ENCODE data around the gene OR51V1.
"Not testable (repeated sequence)": the region's sequence is repeated elsewhere in the genome, so short reads cannot be mapped to it uniquely, and the experiment has no call there.

Gene OR51V1

DNA sequence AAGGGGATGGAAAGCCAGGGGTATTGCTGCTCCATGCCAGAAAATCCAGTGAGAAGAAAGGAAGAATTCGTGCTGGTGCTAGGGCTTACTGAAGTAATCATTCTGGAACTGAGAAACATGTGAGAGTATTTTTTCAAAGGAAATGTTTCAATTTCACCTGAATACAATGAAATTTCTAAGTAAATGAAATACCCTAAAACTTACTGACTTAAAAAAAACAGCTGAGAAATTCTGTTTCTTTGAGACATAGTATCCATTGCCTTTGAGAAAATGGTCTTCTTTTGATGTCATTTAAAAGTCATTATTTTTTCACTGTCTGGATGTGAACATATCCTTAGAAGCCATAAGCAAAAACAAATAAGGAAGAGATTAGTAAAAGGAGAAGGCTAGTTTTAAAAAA is at the start of gene OR51V1:
Gene OR51V1, minus strand, starts transcription at position 101 of the 400 bp plus-strand sequence. Its CDS starts 0 bp downstream, at position 101.
- TF ChIP-seq GATA3 (IDR thresholded peaks at IDR 0.05; ENCODE audit: low read depth, low read length) (no peak), GATA2 (IDR thresholded peaks at IDR 0.05; ENCODE audit: low read depth, low read length) (no peak)

GRCh38 chr11:5249807-5250396 is 49.4 kb upstream of the OR51V1 start, which contains the start of gene HBG1:
Gene HBG1, minus strand, starts transcription at chr11:5249857. Its CDS starts 53 bp downstream, at chr11:5249804.
- not testable (repeated sequence) for TF ChIP-seq GATA2, GATA3 (IDR thresholded peaks at IDR 0.05; ENCODE audit: low read depth, low read length)

DNA sequence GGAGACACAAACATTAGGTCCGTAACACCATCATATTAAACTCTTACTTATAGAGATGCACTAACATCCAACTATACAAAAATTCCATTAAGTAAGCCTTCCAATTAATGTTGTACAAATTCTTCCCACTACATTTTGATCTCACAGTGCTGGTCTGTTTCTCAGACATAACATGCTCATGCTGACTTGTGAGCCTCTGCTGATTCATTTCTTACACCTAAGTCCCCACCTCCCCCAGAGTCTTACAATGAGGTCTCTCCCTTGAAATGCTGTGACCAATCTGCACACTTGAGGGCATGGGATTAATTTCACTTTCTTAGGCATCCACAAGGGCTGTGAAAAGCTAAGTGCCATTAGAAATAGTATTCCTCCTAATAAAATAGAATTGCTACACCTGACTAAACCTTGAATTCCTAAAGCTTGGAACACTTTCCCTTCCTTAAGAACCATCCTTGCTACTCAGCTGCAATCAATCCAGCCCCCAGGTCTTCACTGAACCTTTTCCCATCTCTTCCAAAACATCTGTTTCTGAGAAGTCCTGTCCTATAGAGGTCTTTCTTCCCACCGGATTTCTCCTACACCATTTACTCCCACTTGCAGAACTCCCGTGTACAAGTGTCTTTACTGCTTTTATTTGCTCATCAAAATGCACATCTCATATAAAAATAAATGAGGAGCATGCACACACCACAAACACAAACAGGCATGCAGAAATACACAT is 47.1 kb upstream of the OR51V1 start:
- TF ChIP-seq GATA3 (IDR thresholded peaks at IDR 0.05; ENCODE audit: low read depth, low read length) (no peak), GATA2 (IDR thresholded peaks at IDR 0.05; ENCODE audit: low read depth, low read length) (no peak)

- TF ChIP-seq GATA3 (IDR thresholded peaks at IDR 0.05; ENCODE audit: low read depth, low read length): no peak
- TF ChIP-seq GATA2 (IDR thresholded peaks at IDR 0.05; ENCODE audit: low read depth, low read length): no peak
These were observed 46.4 kb upstream of the OR51V1 start for GRCh38 chr11:5246772-5247471.

- TF ChIP-seq GATA2 (IDR thresholded peaks at IDR 0.05; ENCODE audit: low read depth, low read length): no peak
- TF ChIP-seq GATA3 (IDR thresholded peaks at IDR 0.05; ENCODE audit: low read depth, low read length): no peak
These were observed 44.7 kb upstream of the OR51V1 start for GRCh38 chr11:5245155-5245554.

GRCh38 chr11:5243816-5244180 is 43.3 kb upstream of the OR51V1 start:
- TF ChIP-seq GATA2 (IDR thresholded peaks at IDR 0.05; ENCODE audit: low read depth, low read length) (no peak), GATA3 (IDR thresholded peaks at IDR 0.05; ENCODE audit: low read depth, low read length) (no peak)

- TF ChIP-seq GATA2 (IDR thresholded peaks at IDR 0.05; ENCODE audit: low read depth, low read length): no peak
- TF ChIP-seq GATA3 (IDR thresholded peaks at IDR 0.05; ENCODE audit: low read depth, low read length): no peak
These were observed 42.7 kb upstream of the OR51V1 start for GRCh38 chr11:5242933-5243815.

DNA sequence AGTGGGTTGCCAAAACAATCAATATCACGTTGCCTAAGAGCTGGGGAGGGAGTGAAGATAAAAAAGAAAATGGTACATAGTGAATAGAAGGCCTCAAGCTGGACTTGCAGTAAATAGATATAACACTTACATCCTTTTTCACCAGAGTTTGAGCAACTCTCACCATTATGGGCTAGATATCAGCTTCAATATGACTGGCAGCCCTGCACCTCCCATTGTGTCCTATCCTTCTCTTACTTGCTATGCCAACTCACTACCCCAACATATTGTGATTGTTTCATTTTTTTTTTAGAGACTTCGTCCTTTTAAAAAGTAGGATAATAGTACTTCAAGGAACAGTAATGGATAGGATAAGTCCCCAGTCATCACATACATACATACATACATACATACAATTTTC is 41.7 kb upstream of the OR51V1 start:
- no peak for TF ChIP-seq GATA2 (IDR thresholded peaks at IDR 0.05; ENCODE audit: low read depth, low read length)

DNA sequence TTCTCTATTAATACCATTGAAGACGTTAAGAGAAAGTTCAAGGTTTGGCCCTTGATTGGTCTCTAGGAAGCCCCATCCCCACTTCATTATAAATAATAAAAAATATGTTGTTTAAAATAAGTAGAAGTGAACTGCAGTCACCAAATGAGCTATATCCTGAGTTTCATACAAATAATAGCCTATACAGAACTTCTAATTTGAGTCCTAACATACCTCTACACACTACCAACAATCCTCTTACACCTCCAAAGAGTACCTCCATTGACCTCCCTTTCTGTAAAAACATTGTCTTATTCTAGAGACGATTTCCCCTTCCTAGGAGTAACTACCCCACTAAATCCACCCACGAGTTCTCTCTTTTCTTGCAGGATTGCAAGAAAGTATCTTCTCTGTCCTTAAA is 41.0 kb upstream of the OR51V1 start:
- TF ChIP-seq GATA2 (IDR thresholded peaks at IDR 0.05; ENCODE audit: low read depth, low read length) (no peak), GATA3 (IDR thresholded peaks at IDR 0.05; ENCODE audit: low read depth, low read length) (no peak)

DNA sequence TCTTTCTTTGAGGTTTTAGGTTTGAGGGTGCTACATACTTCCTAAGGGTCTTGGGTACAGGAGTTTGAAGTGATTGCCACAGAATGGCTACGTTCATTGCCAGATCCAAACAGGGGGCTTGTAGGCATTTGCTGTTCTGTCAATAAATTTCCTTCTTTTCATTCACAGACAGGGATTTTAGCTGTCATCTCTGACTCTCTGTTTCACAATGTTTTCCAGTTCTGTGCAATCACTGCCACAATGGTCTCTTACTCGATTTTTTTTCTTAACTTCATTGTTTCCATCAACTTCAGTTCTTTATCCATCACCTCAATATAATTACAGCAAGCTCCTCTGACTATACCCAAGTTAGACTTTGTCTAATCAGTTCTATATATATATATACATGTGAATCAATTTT is 40.0 kb upstream of the OR51V1 start:
- TF ChIP-seq GATA3 (IDR thresholded peaks at IDR 0.05; ENCODE audit: low read depth, low read length) (no peak), GATA2 (IDR thresholded peaks at IDR 0.05; ENCODE audit: low read depth, low read length) (no peak)

DNA sequence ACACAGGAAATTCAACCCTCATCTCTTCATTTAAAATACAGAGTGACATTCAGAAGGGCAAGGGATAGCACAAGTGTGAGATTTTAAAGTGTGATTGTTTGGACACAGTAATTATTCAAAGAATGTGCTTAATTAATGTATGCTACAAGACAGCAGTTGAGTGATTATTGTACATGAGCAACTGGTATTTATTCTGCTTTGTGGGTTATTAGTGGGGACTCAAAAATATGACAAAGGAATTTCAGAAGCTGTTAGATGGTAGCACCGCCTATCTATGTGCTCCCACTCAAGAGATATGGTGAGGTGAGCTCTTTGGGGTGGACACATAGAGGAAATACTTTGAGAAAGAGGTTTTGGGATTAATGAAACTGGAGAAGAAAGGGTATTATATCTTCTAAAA is 39.6 kb upstream of the OR51V1 start:
- no peak for TF ChIP-seq GATA3 (IDR thresholded peaks at IDR 0.05; ENCODE audit: low read depth, low read length)
- TF ChIP-seq GATA2 (IDR thresholded peaks at IDR 0.05; ENCODE audit: low read depth, low read length): no peak

GRCh38 chr11:5239046-5239445 is 38.6 kb upstream of the OR51V1 start:
- TF ChIP-seq GATA2 (IDR thresholded peaks at IDR 0.05; ENCODE audit: low read depth, low read length) (no peak), GATA3 (IDR thresholded peaks at IDR 0.05; ENCODE audit: low read depth, low read length) (no peak)

- TF ChIP-seq GATA2 (IDR thresholded peaks at IDR 0.05; ENCODE audit: low read depth, low read length) (no peak), GATA3 (IDR thresholded peaks at IDR 0.05; ENCODE audit: low read depth, low read length) (no peak)
These were observed 38.0 kb upstream of the OR51V1 start for GRCh38 chr11:5238486-5238885.

DNA sequence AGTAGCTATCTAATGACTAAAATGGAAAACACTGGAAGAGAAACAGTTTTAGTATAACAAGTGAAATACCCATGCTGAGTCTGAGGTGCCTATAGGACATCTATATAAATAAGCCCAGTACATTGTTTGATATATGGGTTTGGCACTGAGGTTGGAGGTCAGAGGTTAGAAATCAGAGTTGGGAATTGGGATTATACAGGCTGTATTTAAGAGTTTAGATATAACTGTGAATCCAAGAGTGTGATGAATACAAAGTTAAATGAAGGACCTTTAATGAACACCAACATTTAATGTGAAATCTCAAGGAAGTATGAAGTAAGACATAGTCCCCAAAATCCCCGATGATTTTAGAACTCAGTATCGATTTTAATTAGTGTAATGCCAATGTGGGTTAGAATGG is 36.9 kb upstream of the OR51V1 start:
- TF ChIP-seq GATA2 (IDR thresholded peaks at IDR 0.05; ENCODE audit: low read depth, low read length) (no peak), GATA3 (IDR thresholded peaks at IDR 0.05; ENCODE audit: low read depth, low read length) (no peak)
